GM18868 (cell line): Measurements from ENCODE around the gene TXLNB.
A peak's percentile ranks its signal among the peaks of the same experiment; 100 is the strongest.
"Not testable (repeated sequence)": the region's sequence is repeated elsewhere in the genome, so short reads cannot be mapped to it uniquely, and the experiment has no call there.

Source experiments
- ATAC-seq: cut with Tn5 transposase; IDR thresholded peaks from one replicate; pipeline ENCODE4 v1.9.1; 2021; ENCODE audit warnings: mild to moderate bottlenecking, moderate library complexity; ENCODE audit not compliant: unreplicated experiment

The TXLNB gene

GRCh38 chr6:139240161-139241010 lies 51.4 kb downstream of the TXLNB start:
- no peak for ATAC-seq

- ATAC-seq, result no peak
Measured at GRCh38 chr6:139239064-139239463, 52.7 kb downstream of the TXLNB start.

- ATAC-seq, result no peak
Measured at GRCh38 chr6:139236105-139236504, 55.7 kb downstream of the TXLNB start.

- ATAC-seq, result no peak
Measured at GRCh38 chr6:139235661-139236060, 56.1 kb downstream of the TXLNB start.

- not testable (repeated sequence) for ATAC-seq
Measured at GRCh38 chr6:139234193-139234592, 57.6 kb downstream of the TXLNB start.

GRCh38 chr6:139231206-139231605 lies 60.6 kb downstream of the TXLNB start:
- no peak for ATAC-seq

- peak; percentile 65 for ATAC-seq
Measured at GRCh38 chr6:139230391-139230840, 61.4 kb downstream of the TXLNB start.

GRCh38 chr6:139228387-139228786 lies 63.4 kb downstream of the TXLNB start:
- not testable (repeated sequence) for ATAC-seq

- no peak for ATAC-seq
Measured at GRCh38 chr6:139219746-139220145, 72.1 kb downstream of the TXLNB start.

- peak; percentile 100 for ATAC-seq
Measured at GRCh38 chr6:139219271-139219729, 72.5 kb downstream of the TXLNB start.

- not testable (repeated sequence) for ATAC-seq
Measured at GRCh38 chr6:139212460-139212859, 79.3 kb downstream of the TXLNB start.

GRCh38 chr6:139210766-139211165 lies 81.0 kb downstream of the TXLNB start:
- not testable (repeated sequence) for ATAC-seq

- no peak for ATAC-seq
Measured at GRCh38 chr6:139205843-139206242, 86.0 kb downstream of the TXLNB start.

- ATAC-seq, result no peak
Measured at GRCh38 chr6:139204978-139205377, 86.8 kb downstream of the TXLNB start.

GRCh38 chr6:139201378-139201777 lies 90.4 kb downstream of the TXLNB start:
- ATAC-seq, result no peak

GRCh38 chr6:139198529-139199288 lies 93.1 kb downstream of the TXLNB start:
- no peak for ATAC-seq

GRCh38 chr6:139194740-139195139 lies 97.1 kb downstream of the TXLNB start:
- no peak for ATAC-seq
